Gastroesophageal sphincter (tissue), 4 donors: ENCODE measurements around the gene STON1. TPM values are rescaled to one million over a fixed set of nuclear protein-coding genes. Genes with fewer than 3 reads are reported as not detected.
"Not testable (repeated sequence)": the region's sequence is repeated elsewhere in the genome, so short reads cannot be mapped to it uniquely, and the experiment has no call there.

Source experiments
- ATAC-seq: fragments of 150-250 bp; one replicate; pipeline ENCODE4 v1.9.1; 2016; ENCODE audit warnings: mild to moderate bottlenecking, moderate library complexity
- H3K27ac ChIP-seq, 4 donors: fragments of 200-600 bp; sonication (generic) in 3 of 4; 1 replicate in 3 of 4; 2 replicates in 1 of 4; pipeline ENCODE4 v1.5.1; 2016 to 2019
- H3K27me3 ChIP-seq: fragments of 200-600 bp; sonication (generic); one replicate; pipeline ENCODE4 v1.5.1; 2019
- H3K36me3 ChIP-seq, 2 donors: fragments of 200-600 bp; sonication (generic); one replicate each; pipeline ENCODE4 v1.5.1; 2019; ENCODE audit warnings: control low read depth in 1 of 2
- H3K4me1 ChIP-seq, 3 donors: fragments of 200-600 bp; sonication (generic); 1 replicate in 2 of 3; 2 replicates in 1 of 3; pipeline ENCODE4 v1.5.1; 2016 to 2019; ENCODE audit warnings: control low read depth in 2 of 3
- H3K4me3 ChIP-seq, 2 donors: fragments of 200-600 bp; sonication (generic); one replicate each; pipeline ENCODE4 v1.5.1; 2019; ENCODE audit warnings: mild to moderate bottlenecking in 1 of 2, moderate library complexity in 1 of 2
- H3K9me3 ChIP-seq, 3 donors: fragments of 200-600 bp; sonication (generic); one replicate each; pipeline ENCODE4 v1.5.1; 2017 to 2019; ENCODE audit warnings: control low read depth in 2 of 3
- CTCF ChIP-seq, 4 experiments: fragments of 200-600 bp in 2 of 4; fragments of 450-650 bp in 2 of 4; sonication (generic) in 1 of 4; IDR thresholded peaks; one replicate each; pipeline ENCODE4 v1.5.1; 2017 to 2019; ENCODE audit warnings: antibody characterized with exemption in 4 of 4, mild to moderate bottlenecking in 2 of 4, moderate library complexity in 2 of 4
- EP300 ChIP-seq: sonication (generic); formaldehyde crosslinking; IDR thresholded peaks from one replicate; pipeline ENCODE4 v1.6.1; 2017; ENCODE audit warnings: antibody characterized with exemption, mild to moderate bottlenecking
- POLR2A ChIP-seq, 2 donors: fragments of 450-650 bp; IDR thresholded peaks; one replicate each; pipeline ENCODE4 v1.6.1; 2017; ENCODE audit warnings: antibody characterized with exemption in 2 of 2, mild to moderate bottlenecking in 2 of 2, moderate library complexity in 1 of 2
- POLR2AphosphoS5 ChIP-seq: sonication (generic); formaldehyde crosslinking; IDR thresholded peaks from one replicate; pipeline ENCODE4 v1.6.1; 2017; ENCODE audit warnings: antibody characterized with exemption
- WGBS, 2 donors: methylation state at CpG; one replicate each; pipeline ENCODE4 v1.1.5; 2018; ENCODE audit warnings: low coverage in 1 of 2; 5-methylcytosine and 5-hydroxymethylcytosine counted together
- total RNA-seq, 4 donors: library from RNA; depleted of rRNA; stranded (reverse); fragments of >200 nt; gene quantifications; one replicate each; pipeline ENCODE4 v1.1.0, GENCODE V29; 2016

STON1 gene
- total RNA-seq, 4 donors from 2014 or later, result 118 to 263 (median 158) TPM

GRCh38 chr2:48613211-48613610 is 83.3 kb downstream of the STON1 start:
- WGBS, 2 donors, result 90 to 94% methylated on average over 2 of the region's 2 CpGs
- no peak for TF ChIP-seq CTCF (IDR thresholded peaks at IDR 0.05)
- no peak for TF ChIP-seq POLR2A (IDR thresholded peaks at IDR 0.05)
- no peak for TF ChIP-seq EP300
- no peak for TF ChIP-seq POLR2AphosphoS5
- no peak overlapping the region for H3K27ac ChIP-seq

GRCh38 chr2:48614581-48614980 is 84.6 kb downstream of the STON1 start:
- ATAC-seq, H3K36me3 ChIP-seq, H3K9me3 ChIP-seq, H3K27me3 ChIP-seq, H3K4me3 ChIP-seq, H3K4me1 ChIP-seq, H3K27ac ChIP-seq: not testable (repeated sequence)
- WGBS, 2 donors, result no CpG with 5 or more reads among the region's 35 CpGs

More at GRCh38 chr2:48613211-48613610, 83.3 kb downstream of the STON1 start:
- H3K36me3 ChIP-seq, result no peaks in the 10 kb centered on the region
- H3K9me3 ChIP-seq, result no peaks in the 10 kb centered on the region
- ATAC-seq, result no peak
- no peak overlapping the region for H3K4me3 ChIP-seq
- H3K27me3 ChIP-seq, result no peaks in the 10 kb centered on the region
- H3K4me1 ChIP-seq, result peaks cover 0 to 6% (median 0%) of the 10 kb centered on the region in 3 donors

- no peak for TF ChIP-seq POLR2A (IDR thresholded peaks at IDR 0.05)
- no peak for TF ChIP-seq EP300
- TF ChIP-seq CTCF (IDR thresholded peaks at IDR 0.05), result no peak
- TF ChIP-seq POLR2AphosphoS5, result no peak
- WGBS, 2 donors, result 80% methylated on average over 9 to 12 of the region's 26 CpGs
Measured at GRCh38 chr2:48617618-48618017, 87.7 kb downstream of the STON1 start, which contains the start of gene GTF2A1L. TSS of gene GTF2A1L (plus strand) at chr2:48617856. CDS start at chr2:48617875, 19 bp downstream.

GRCh38 chr2:48619526-48619925 is 89.6 kb downstream of the STON1 start:
- H3K27me3 ChIP-seq, result no peaks in the 10 kb centered on the region
- TF ChIP-seq POLR2AphosphoS5 (no peak), CTCF (IDR thresholded peaks at IDR 0.05) (no peak), EP300 (no peak), POLR2A (IDR thresholded peaks at IDR 0.05) (no peak)
- no peak overlapping the region for H3K27ac ChIP-seq
- ATAC-seq, result no peak
- H3K4me1 ChIP-seq, result no peaks in the 10 kb centered on the region
- no peak overlapping the region for H3K4me3 ChIP-seq
- WGBS, 2 donors, result 82 to 94% methylated on average over 2 of the region's 2 CpGs
- H3K36me3 ChIP-seq, result no peaks in the 10 kb centered on the region
- H3K9me3 ChIP-seq, result no peaks in the 10 kb centered on the region

More at GRCh38 chr2:48617618-48618017, 87.7 kb downstream of the STON1 start, which contains the start of gene GTF2A1L:
- Histone ChIP-seq H3K27me3 (no peaks in the 10 kb centered on the region), H3K4me3 (no peak within 1 kb of the TSS), H3K27ac (no peak within 1 kb of the TSS), H3K9me3 (no peaks in the 10 kb centered on the region), H3K36me3 (no peaks in the 10 kb centered on the region), H3K4me1 (no peaks in the 10 kb centered on the region)
- no peak for ATAC-seq

- Histone ChIP-seq H3K36me3 (no peaks in the 10 kb centered on the region), H3K27me3 (no peaks in the 10 kb centered on the region), H3K27ac (no peak overlapping the region), H3K4me1 (no peaks in the 10 kb centered on the region), H3K9me3 (peaks cover 0 to under 1% (median 0%) of the 10 kb centered on the region in 3 donors), H3K4me3 (no peak overlapping the region)
- WGBS, 2 donors, result 90 to 98% methylated on average over 3 to 7 of the region's 7 CpGs
- TF ChIP-seq EP300, result no peak
- no peak for TF ChIP-seq POLR2AphosphoS5
- no peak for TF ChIP-seq POLR2A (IDR thresholded peaks at IDR 0.05)
- TF ChIP-seq CTCF (IDR thresholded peaks at IDR 0.05), result no peak
- no peak for ATAC-seq
Measured at GRCh38 chr2:48620604-48621003, 90.7 kb downstream of the STON1 start.
